GM21576 (cell line): ENCODE results near the gene TMEM98.
"Not testable (repeated sequence)": the region's sequence is repeated elsewhere in the genome, so short reads cannot be mapped to it uniquely, and the experiment has no call there.

Experiments used
- ATAC-seq: cut with Tn5 transposase; IDR thresholded peaks from one replicate; pipeline ENCODE4 v1.9.1; 2021; ENCODE audit warnings: mild to moderate bottlenecking, moderate library complexity; ENCODE audit not compliant: unreplicated experiment

Gene TMEM98

DNA sequence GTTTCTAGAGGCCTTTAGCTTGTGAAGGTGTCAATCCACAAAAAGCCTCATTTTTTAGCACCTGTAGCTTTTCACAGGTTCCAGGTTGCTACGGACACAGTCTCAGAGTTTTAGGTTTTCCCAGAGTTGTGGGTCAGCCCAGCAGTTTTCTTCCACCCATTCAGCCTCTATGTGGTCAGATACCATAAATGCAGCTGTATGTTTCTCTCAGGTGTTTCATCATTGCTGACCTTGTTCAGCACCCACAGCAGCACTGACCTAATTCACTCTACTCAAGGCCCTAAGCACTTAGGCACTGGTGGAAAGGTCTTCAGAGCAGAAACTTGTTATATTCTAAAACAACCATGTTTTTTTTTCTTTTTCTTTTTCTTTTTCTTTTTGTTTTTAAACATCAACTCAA, 48.7 kb downstream of the TMEM98 start:
- no peak for ATAC-seq

- no peak for ATAC-seq
These were observed 52.3 kb downstream of the TMEM98 start for GRCh38 chr17:32980230-32980629.

DNA sequence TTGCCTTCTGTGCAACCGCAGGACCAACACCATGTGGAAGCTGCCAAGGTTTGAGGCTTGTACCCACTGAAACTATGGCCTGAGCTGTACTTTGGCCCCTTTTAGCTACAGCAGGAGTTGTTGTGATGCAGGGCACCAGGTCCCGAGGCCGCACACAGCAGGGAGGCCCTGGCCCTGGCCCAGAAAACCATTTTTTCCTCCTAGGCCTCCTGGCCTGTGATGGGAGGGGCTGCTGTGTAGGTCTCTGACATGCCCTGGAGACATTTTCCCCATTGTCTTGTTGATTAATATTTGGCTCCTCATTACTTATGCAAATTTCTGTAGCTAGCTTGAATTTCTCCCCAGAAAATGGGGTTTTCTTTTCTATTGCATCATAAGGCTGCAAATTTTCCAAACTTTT, 53.7 kb downstream of the TMEM98 start:
- not testable (repeated sequence) for ATAC-seq

GRCh38 chr17:32985050-32985756, 57.2 kb downstream of the TMEM98 start:
- no peak for ATAC-seq

GRCh38 chr17:32987453-32987805, 59.5 kb downstream of the TMEM98 start:
- ATAC-seq, result not testable (repeated sequence)

DNA sequence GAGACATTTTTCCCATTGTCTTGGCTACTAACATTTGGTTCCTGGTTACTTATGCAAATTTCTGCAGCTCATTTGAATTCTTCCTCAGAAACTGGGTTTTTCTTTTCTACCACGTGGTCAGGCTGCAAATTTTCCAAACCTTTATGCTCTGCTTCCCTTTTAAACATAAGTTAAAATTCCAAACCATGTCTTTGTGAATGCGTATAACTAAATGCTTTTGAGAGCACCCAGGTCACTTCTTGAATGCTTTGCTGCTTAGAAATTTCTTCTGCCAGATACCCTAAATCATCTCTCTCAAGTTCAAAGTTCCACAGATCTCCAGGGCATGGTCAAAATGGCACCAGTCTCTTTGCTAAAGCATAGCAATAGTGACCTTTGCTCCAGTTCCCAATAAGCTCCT, 59.9 kb downstream of the TMEM98 start:
- not testable (repeated sequence) for ATAC-seq

GRCh38 chr17:32988481-32989101, 60.6 kb downstream of the TMEM98 start:
- ATAC-seq, result no peak

DNA sequence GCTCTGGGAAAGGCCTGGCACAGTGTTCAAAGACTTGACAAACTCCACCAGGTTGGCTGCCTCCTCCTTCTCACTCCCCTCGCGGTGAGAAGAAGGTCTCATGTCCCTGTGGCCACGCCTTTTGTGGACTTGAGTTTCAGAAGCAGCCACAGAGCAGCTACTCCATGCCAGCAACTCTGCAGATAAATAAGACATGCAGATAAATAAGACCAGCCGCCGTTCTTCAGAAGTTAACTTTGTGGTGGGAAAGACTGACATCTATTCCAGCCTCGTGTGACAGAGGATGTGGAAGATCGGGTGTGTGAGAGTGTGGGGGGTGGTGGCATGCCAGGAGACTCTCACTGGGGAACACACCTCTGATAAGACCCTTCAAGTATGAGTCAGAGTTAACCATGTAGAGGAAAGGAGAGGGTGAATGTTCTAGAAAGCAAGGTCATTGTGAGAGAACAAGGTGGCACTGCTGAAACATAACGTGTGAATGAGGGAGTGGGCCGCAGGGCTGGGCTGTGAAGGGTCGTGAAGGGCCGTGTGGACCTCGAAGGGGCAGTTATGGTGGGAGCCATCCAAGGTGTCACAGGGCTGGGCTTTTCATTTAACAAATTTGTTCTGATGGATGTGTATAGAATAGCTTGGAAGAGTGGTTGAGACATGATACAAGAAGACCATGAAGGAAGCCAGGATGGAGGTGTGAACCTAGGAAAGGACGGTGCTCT, 64.5 kb downstream of the TMEM98 start:
- no peak for ATAC-seq

DNA sequence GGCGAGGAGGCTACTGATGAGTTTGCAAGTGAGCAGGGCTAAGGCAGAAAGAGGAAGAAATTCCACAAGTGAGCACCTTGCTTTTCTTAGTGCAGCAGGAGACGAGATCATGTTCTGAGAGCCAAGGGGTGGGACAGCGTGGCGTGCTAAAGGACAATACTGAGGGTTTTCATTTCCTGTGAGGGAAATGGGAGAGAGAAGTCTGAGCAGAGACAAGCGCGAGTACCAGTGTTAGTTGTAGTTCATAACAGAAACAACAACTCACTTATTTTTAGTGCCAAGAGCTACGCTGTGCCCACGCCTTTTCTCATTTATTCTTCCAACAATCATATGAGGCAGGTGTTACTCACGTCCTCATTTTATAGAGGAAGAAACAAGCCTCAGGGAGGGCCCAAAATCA, 66.0 kb downstream of the TMEM98 start:
- ATAC-seq, result no peak
